ENCODE data around the gene NPB.

NPB gene

DNA sequence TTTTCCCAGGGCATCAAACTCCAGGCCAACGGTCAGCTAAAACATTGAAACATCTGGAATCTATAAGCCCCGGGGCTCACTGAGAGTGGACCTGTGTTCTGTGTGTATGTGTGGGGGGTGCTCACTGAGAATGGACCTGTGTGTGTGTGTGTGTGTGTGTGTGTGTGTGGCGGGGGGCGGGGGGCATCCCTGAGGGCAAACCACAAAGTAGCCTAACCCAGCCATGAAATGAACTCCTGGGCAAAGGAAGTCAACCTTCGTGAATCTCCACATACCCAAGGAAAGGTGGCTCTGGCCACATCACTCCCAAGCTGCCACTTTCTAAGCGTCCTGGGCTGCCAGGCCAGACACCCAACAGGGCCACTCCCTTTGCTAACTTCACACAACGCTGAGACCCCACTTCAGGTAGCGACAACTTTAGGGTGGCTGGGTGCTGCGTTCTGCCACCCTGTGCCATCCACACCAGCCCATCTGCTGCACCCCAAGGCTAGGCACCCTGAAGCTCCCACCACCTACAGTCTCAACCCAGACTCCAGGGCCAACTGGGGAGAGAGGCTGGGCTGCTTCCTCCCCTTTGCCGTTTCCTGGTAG lies 23.9 kb downstream of the NPB start:
- ChIA-PET POLR2A (interaction anchor here (0.5 to 3.2 kb wide), 17 partner anchors 9 to 1377 kb away, joined by 3 to 22 read pairs (median 4); partner anchors contain the start of genes ARL16, DCXR, HGS and LRRC45), CTCF (interaction anchor here (0.7 to 1.7 kb wide), 4 partner anchors 9 to 113 kb away, joined by 3 to 11 read pairs (median 4); partner anchors contain the start of gene PCYT2)
- no peaks in the 10 kb centered on the region for H3K9me3 ChIP-seq (ENCODE audit: control insufficient read depth, insufficient read depth, low read depth, low read length)
- peak overlapping the region; percentile 90 for H3K27ac ChIP-seq (ENCODE audit: extremely low read depth, low read depth, low read length)
- H3K4me1 ChIP-seq (ENCODE audit: control insufficient read depth, insufficient read depth, low read length), result peaks cover 3% of the 10 kb centered on the region; the same call in 1 of the 2 replicates
- peak overlapping the region; percentile 79 for H3K4me3 ChIP-seq (ENCODE audit: low read depth, low read length)
- H3K36me3 ChIP-seq (ENCODE audit: control insufficient read depth in 2 of 2, insufficient read depth in 1 of 2, low read length in 2 of 2), result peaks cover 6 to 18% of the 10 kb centered on the region in 2 experiments; a peak in 1 of 3 replicates
- TF ChIP-seq, protein P1, sequence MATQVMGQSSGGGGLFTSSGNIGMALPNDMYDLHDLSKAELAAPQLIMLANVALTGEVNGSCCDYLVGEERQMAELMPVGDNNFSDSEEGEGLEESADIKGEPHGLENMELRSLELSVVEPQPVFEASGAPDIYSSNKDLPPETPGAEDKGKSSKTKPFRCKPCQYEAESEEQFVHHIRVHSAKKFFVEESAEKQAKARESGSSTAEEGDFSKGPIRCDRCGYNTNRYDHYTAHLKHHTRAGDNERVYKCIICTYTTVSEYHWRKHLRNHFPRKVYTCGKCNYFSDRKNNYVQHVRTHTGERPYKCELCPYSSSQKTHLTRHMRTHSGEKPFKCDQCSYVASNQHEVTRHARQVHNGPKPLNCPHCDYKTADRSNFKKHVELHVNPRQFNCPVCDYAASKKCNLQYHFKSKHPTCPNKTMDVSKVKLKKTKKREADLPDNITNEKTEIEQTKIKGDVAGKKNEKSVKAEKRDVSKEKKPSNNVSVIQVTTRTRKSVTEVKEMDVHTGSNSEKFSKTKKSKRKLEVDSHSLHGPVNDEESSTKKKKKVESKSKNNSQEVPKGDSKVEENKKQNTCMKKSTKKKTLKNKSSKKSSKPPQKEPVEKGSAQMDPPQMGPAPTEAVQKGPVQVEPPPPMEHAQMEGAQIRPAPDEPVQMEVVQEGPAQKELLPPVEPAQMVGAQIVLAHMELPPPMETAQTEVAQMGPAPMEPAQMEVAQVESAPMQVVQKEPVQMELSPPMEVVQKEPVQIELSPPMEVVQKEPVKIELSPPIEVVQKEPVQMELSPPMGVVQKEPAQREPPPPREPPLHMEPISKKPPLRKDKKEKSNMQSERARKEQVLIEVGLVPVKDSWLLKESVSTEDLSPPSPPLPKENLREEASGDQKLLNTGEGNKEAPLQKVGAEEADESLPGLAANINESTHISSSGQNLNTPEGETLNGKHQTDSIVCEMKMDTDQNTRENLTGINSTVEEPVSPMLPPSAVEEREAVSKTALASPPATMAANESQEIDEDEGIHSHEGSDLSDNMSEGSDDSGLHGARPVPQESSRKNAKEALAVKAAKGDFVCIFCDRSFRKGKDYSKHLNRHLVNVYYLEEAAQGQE (tag by site-specific recombination; IDR thresholded peaks at IDR 0.05), result no peak
- TF ChIP-seq, protein P2, sequence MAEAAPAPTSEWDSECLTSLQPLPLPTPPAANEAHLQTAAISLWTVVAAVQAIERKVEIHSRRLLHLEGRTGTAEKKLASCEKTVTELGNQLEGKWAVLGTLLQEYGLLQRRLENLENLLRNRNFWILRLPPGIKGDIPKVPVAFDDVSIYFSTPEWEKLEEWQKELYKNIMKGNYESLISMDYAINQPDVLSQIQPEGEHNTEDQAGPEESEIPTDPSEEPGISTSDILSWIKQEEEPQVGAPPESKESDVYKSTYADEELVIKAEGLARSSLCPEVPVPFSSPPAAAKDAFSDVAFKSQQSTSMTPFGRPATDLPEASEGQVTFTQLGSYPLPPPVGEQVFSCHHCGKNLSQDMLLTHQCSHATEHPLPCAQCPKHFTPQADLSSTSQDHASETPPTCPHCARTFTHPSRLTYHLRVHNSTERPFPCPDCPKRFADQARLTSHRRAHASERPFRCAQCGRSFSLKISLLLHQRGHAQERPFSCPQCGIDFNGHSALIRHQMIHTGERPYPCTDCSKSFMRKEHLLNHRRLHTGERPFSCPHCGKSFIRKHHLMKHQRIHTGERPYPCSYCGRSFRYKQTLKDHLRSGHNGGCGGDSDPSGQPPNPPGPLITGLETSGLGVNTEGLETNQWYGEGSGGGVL (tag by site-specific recombination; IDR thresholded peaks at IDR 0.05), result 0 out of 2 replicates have a peak, but pooled peaks have one; percentile 7
- TF ChIP-seq, protein P3, sequence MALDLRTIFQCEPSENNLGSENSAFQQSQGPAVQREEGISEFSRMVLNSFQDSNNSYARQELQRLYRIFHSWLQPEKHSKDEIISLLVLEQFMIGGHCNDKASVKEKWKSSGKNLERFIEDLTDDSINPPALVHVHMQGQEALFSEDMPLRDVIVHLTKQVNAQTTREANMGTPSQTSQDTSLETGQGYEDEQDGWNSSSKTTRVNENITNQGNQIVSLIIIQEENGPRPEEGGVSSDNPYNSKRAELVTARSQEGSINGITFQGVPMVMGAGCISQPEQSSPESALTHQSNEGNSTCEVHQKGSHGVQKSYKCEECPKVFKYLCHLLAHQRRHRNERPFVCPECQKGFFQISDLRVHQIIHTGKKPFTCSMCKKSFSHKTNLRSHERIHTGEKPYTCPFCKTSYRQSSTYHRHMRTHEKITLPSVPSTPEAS (tag by site-specific recombination; IDR thresholded peaks at IDR 0.05), result peak; percentile 63; the same call in 1 of the 2 replicates
- TF ChIP-seq, protein P4, sequence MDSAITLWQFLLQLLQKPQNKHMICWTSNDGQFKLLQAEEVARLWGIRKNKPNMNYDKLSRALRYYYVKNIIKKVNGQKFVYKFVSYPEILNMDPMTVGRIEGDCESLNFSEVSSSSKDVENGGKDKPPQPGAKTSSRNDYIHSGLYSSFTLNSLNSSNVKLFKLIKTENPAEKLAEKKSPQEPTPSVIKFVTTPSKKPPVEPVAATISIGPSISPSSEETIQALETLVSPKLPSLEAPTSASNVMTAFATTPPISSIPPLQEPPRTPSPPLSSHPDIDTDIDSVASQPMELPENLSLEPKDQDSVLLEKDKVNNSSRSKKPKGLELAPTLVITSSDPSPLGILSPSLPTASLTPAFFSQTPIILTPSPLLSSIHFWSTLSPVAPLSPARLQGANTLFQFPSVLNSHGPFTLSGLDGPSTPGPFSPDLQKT (IDR thresholded peaks at IDR 0.05; ENCODE audit: borderline replicate concordance, low read depth, low read length), result no peak
- no peak for TF ChIP-seq ZNF350 (tag by site-specific recombination; IDR thresholded peaks at IDR 0.05)
- TF ChIP-seq, protein P5, sequence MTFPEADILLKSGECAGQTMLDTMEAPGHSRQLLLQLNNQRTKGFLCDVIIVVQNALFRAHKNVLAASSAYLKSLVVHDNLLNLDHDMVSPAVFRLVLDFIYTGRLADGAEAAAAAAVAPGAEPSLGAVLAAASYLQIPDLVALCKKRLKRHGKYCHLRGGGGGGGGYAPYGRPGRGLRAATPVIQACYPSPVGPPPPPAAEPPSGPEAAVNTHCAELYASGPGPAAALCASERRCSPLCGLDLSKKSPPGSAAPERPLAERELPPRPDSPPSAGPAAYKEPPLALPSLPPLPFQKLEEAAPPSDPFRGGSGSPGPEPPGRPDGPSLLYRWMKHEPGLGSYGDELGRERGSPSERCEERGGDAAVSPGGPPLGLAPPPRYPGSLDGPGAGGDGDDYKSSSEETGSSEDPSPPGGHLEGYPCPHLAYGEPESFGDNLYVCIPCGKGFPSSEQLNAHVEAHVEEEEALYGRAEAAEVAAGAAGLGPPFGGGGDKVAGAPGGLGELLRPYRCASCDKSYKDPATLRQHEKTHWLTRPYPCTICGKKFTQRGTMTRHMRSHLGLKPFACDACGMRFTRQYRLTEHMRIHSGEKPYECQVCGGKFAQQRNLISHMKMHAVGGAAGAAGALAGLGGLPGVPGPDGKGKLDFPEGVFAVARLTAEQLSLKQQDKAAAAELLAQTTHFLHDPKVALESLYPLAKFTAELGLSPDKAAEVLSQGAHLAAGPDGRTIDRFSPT (tag by site-specific recombination; IDR thresholded peaks at IDR 0.05), result 0 out of 2 replicates have a peak, but pooled peaks have one; percentile 51
- TF ChIP-seq ZNF266 (tag by site-specific recombination; IDR thresholded peaks at IDR 0.05; ENCODE audit: low read depth), result no peak
- no peak for TF ChIP-seq ZNF624 (tag by site-specific recombination; IDR thresholded peaks at IDR 0.05)
- no peak for TF ChIP-seq SETDB1 (IDR thresholded peaks at IDR 0.05; ENCODE audit: insufficient read length, low read length)

DNA sequence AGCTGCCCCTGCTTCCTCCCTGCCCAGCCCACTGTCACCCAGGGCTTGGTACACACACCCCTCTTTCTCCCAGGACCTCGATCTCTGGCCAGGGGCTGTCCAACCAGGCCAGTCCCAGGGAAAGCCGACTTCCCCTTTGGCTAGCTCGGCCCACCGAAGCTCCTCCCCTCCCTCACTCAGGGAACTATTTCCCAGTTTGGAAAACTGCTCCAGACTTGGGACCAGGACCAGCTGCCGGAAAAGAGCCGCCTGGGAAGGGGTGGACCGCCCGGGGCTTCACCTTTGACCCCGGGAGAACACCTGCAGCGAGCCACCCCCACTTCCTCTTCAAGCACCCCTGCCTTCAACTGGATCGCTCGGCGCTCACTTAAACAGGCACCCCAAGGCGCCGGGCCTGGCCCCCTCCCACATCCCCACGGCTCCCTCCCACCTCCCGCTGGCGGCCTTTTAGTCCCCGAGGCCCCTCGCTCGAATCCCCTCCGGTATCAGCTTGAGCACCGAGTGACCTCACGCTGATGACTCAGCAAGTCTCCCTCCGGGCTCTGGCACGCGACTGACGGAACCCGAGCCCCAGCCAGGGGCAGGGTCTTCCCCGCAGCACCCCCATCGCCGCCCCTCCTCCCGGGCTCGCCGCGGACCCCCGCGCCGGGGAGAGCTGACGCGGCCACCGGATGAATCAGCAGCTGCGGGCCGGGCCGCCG lies 24.6 kb downstream of the NPB start:
- Histone ChIP-seq H3K9me3 (ENCODE audit: control insufficient read depth, insufficient read depth, low read depth, low read length) (no peaks in the 10 kb centered on the region), H3K4me1 (ENCODE audit: control insufficient read depth, insufficient read depth, low read length) (peaks cover 3% of the 10 kb centered on the region; the same call in 1 of the 2 replicates), H3K27ac (ENCODE audit: extremely low read depth, low read depth, low read length) (peak overlapping the region; percentile 90), H3K4me3 (ENCODE audit: low read depth, low read length) (peak overlapping the region; percentile 79), H3K36me3 (ENCODE audit: control insufficient read depth in 2 of 2, insufficient read depth in 1 of 2, low read length in 2 of 2) (peaks cover under 1 to 13% of the 10 kb centered on the region in 2 experiments; a peak in 1 of 3 replicates)
- ChIA-PET CTCF (interaction anchor here (0.7 to 1.7 kb wide), 5 partner anchors 9 to 371 kb away, joined by 3 to 11 read pairs (median 3); no protein-coding TSS in a partner anchor), POLR2A (interaction anchor here (0.6 to 3.2 kb wide), 12 partner anchors 9 to 243 kb away, joined by 3 to 22 read pairs (median 4); partner anchors contain the start of genes ARL16, DCXR, HGS and PCYT2)
- TF ChIP-seq ZFP69B (tag by site-specific recombination; IDR thresholded peaks at IDR 0.05) (peak; percentile 79), ZNF394 (tag by site-specific recombination; IDR thresholded peaks at IDR 0.05; ENCODE audit: borderline replicate concordance) (peak; percentile 51; the same call in 1 of the 2 replicates), ZNF335 (tag by site-specific recombination; conservative IDR thresholded peaks at IDR 0.05) (peak; percentile 91), ZNF48 (tag by site-specific recombination; IDR thresholded peaks at IDR 0.05) (no peak)
- TF ChIP-seq, protein P6, sequence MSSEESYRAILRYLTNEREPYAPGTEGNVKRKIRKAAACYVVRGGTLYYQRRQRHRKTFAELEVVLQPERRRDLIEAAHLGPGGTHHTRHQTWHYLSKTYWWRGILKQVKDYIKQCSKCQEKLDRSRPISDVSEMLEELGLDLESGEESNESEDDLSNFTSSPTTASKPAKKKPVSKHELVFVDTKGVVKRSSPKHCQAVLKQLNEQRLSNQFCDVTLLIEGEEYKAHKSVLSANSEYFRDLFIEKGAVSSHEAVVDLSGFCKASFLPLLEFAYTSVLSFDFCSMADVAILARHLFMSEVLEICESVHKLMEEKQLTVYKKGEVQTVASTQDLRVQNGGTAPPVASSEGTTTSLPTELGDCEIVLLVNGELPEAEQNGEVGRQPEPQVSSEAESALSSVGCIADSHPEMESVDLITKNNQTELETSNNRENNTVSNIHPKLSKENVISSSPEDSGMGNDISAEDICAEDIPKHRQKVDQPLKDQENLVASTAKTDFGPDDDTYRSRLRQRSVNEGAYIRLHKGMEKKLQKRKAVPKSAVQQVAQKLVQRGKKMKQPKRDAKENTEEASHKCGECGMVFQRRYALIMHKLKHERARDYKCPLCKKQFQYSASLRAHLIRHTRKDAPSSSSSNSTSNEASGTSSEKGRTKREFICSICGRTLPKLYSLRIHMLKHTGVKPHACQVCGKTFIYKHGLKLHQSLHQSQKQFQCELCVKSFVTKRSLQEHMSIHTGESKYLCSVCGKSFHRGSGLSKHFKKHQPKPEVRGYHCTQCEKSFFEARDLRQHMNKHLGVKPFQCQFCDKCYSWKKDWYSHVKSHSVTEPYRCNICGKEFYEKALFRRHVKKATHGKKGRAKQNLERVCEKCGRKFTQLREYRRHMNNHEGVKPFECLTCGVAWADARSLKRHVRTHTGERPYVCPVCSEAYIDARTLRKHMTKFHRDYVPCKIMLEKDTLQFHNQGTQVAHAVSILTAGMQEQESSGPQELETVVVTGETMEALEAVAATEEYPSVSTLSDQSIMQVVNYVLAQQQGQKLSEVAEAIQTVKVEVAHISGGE (tag by site-specific recombination; conservative IDR thresholded peaks at IDR 0.05; ENCODE audit: low read depth), result peak; percentile 42
- TF ChIP-seq, protein P7, sequence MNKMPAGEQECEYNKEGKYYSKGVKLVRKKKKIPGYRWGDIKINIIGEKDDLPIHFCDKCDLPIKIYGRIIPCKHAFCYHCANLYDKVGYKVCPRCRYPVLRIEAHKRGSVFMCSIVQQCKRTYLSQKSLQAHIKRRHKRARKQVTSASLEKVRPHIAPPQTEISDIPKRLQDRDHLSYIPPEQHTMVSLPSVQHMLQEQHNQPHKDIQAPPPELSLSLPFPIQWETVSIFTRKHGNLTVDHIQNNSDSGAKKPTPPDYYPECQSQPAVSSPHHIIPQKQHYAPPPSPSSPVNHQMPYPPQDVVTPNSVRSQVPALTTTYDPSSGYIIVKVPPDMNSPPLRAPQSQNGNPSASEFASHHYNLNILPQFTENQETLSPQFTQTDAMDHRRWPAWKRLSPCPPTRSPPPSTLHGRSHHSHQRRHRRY (tag by site-specific recombination; IDR thresholded peaks at IDR 0.05), result no peak
